Forelimb muscle (tissue), 1 donor: ENCODE data around the gene SPDEF. TPM values are rescaled to one million over a fixed set of nuclear protein-coding genes. Genes with fewer than 3 reads are reported as not detected.

Experiments
- DNase-seq: peaks from one replicate; pipeline ENCODE4 v3.0.0-alpha.2; 2013; ENCODE audit warnings: low read depth
- polyA plus RNA-seq: library from polyadenylated mRNA; unstranded; fragments of 120-200 nt; gene quantifications from one replicate; pipeline ENCODE4 v1.2.1, GENCODE V29; 2013; ENCODE audit not compliant: insufficient read length

Gene SPDEF
- 0.14 TPM for polyA plus RNA-seq

GRCh38 chr6:34556031-34556471, at the start of gene SPDEF:
Gene SPDEF (minus strand): TSS chr6:34556329. CDS start chr6:34544455, 11,874 bp downstream.
- DNase-seq: no peak

DNA sequence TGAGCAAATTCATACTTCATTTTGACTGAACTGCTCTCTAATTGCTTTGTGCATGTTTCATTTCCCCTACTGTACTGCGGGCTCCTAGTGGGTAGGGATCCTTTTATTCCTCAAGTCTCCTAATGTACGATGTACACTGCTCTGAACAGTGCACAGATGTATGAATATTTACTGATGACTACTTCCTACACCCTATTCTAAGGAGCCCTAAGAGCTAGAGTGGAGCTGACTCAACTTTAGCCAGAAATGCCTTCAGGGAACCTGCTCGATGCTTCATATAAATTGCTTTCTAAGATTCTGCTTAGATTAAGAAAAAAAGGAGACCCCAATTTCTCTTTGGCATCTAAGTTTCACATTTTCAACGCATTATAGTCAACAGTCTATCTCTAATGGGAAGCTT, 47.6 kb upstream of the SPDEF start:
- DNase-seq: no peak

DNA sequence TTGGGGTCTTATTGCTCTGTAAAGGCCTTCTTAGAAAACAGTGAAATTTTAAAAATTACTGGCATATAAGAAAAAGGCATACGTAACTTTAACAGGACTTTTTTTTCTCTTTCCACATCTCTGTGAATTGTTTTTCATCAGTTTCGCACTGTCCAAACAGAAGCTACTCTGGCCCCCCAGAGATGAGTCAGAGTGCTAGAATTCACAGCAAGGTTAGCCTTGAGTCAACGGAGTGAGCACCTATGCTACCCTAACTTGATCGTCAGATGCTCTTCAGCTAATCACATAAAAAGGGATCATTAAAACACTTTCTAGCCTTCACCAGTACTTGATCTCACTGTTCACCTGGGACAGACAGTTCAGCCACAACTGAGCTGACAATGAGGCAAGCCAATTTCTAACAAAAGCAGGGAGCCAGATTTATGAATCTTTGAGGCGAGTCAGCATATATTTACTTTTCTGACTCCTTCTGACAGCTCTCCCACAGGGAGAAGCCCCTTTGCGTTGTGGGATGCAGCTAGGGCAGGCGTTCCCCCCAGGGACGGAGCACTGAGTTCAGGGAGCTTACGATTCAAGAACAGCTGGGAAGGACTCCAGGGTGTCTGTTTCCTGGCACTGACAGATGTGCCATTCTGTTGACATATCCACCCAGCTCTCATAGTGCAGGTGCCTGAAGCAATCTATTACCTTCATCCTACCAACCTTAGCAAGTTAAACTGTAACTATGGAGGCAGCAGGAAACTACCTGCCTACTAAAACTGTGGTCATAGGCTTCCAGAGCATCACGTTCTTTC, 46.4 kb upstream of the SPDEF start:
- DNase-seq: no peak

DNA sequence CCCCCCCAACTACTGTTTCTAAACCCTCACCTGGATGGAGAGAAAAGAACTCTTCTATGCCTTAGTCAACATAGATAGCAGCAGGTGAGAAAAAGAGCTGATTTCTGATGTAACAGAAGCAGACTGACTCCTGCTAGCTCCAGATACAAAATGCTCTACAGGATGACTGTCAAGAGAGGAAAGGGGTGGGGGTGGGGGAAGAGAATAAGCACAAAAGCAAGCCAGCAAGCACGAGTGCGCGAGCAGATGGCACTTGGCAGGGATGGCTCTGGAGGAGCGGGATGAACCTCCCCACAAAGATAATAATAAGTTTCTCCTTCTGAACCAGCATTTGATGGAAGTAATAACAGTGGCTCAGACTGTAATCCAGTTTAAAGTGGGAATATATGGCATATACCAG, 45.6 kb upstream of the SPDEF start:
- DNase-seq: no peak

- no peak for DNase-seq
Measured at GRCh38 chr6:34600796-34601195, 44.7 kb upstream of the SPDEF start.

DNA sequence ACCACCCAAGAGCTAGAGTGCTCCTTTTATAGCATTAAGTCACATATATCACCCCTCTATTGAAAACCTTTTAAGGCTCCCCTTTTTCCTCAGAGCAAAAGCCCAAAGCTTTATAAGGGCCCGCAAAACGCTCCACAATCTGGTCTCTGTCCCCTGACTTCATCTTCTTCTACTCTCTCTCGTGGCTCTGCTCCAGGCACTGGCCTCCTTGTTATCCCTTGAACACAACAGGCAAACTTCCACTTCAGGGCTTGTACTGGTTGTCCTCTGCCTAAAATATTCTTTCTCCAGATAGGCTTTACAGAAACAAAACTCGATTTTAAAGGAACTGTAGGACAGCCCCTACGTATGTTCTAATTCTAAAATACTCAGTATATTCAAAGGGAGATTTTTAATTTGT, 44.0 kb upstream of the SPDEF start:
- DNase-seq: no peak

GRCh38 chr6:34598712-34599111, 42.6 kb upstream of the SPDEF start:
- no peak for DNase-seq

DNA sequence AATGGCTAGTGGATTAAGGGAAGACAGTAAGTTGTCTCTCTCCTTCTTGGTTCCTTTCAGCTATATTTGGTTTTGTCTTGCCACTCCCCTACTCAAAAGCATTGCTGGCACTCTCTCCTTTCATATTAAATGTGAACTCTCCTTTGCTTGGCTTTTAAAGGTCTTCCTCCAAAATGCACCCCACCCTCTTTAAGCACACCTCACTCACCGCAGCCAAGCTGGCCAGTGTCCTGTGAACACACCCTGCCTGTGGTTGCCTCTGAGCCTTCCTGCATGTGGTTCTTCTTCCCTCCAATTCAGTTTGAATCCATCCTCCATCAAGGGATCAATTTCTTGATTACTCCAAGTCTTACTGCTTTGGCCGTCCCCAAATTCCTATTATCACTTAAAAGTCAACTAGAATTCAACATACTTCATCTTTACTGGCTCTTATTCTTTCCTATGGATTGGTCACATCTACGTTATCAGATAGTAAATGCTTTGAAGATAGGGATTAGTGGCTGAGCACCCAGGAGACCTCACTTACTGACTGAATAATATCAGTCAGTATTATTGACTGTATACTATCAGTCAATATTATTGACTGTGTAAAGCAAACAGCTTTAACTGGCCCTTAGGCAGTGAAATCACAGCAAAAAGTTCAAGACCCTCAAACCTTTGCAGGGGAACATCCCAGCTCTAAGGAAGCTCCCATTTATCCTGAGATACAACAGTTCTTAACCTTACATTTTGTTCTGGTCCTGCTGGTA, 41.6 kb upstream of the SPDEF start:
- DNase-seq: no peak

DNA sequence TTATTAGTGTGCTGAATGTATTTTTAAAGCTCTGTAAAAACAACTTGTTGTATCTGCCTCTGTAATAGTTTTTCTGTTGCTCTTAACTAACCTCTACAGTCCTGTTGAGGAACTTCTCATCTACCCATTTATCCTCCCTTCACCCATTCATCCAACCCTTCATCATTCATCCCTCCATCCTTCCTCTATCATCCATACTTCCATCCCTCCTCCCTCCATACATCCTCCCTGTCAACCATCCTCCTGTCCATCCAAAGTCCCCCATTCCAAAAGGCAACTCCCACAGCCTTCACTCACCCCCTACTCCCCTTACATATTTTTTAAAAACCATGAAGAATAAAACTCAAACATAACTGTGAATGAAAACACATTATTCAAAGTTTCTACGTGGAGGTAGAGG, 40.7 kb upstream of the SPDEF start:
- no peak for DNase-seq

- no peak for DNase-seq
Measured at GRCh38 chr6:34595332-34596184, 39.4 kb upstream of the SPDEF start.

GRCh38 chr6:34593701-34594100, 37.6 kb upstream of the SPDEF start:
- DNase-seq: no peak

DNA sequence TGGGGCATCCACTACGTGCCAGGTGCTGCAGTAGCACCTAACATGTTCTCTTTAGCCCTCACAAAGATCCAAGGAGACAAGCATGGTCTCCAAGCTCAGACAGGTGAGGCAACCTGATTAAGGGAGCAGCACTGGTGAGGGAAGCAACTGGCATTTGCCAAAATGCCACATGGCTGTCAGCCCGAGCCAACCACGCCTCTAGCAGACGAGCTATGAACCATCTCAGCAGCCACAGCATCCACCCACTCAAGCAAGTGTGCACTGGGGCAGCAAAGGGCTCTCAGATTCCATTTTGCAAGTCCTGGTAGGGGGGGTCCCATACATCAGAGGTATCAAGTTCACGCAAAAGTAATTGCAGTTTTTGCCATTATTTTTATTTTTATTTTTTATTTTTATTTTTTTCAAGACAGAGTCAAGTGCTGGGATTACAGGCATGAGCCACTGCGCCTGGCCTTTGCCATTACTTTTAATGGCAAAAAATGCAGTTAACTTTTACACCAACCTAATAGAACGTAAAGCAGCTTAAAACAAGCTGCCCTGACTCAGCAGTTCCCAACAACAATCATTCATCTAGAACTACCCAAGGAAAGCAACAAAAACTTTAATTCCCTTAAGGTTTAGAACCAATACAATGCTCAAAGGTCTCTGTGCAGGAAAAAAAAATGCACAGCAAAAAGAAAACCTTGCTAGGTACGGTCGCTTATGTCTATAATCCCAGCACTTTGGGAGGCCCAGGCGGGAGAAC, 36.3 kb upstream of the SPDEF start:
- DNase-seq: no peak

GRCh38 chr6:34589691-34590090, 33.6 kb upstream of the SPDEF start:
- no peak for DNase-seq

DNA sequence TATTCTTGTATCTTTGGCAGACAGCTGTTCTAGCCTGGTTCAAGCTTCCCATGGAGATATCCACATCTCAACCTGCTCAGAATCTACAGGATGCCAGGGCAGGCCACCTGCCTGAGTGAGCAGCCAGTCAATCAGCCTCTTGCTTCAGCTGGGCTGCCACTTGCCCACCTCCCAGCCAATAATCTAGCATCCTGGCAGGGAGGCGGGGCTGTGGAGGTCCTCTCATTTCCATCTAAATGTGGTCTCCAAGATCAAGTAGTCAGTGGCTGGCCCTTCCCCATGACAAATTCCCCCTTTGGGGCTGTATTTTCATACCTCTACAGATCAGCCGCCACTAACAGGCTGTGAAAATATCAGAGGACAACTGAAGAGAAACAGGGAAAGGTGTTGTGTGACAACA, 33.0 kb upstream of the SPDEF start:
- DNase-seq: no peak

GRCh38 chr6:34587851-34588250, 31.7 kb upstream of the SPDEF start:
- DNase-seq: no peak

DNA sequence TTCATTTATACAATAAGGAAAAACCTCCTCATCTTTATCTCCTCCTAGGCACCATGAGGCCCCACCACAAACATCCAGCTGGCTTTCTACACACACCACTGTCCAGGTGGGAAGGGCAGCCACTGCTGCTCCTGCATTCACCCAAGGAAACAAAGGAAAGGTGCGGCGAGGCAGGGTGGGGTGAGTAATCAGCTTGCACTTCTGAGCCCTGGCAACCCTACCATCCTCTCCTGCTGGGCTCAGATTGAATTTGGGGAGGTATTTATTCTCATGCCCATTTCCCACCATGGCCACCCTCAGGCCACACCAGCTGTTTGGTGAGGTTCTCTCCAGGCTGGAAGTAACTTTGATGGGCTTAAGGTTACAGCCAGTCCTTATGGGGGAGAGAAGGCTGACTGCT, 31.2 kb upstream of the SPDEF start:
- DNase-seq: no peak

DNA sequence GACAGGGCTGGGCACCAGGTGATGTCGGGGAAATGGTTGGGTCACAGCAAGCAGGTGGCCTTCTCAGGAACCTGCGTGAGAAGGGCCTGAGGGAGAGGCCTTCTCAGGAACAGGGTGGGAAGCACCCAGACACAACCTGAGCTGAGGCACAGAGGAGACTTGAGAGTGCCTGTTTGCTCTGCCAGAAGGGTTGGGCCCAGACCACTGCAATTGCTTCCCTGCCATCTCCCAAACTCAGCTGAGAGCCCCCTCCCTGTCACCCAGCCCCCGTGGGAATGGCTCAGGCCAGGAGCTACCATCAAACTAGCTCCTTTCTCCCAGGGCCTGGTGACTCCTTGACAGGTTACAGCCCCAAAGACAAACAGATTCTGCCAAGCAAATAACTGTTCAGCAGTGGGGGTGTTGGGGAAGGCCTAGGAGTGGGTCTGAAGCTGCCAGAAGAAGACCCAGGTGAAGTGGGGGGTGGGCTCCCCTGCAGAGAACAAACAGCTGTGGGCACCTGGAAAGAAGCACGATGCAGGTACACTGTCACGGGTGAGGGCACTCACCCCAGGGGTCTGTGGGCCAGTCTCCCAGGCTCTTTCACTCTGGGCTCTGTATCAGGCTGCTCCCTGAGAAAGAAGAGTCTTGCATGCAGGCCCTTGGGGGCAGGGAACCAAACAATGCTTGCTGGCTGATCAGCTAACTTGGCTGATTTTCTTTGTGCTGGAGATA, 30.4 kb upstream of the SPDEF start:
- DNase-seq: no peak

DNA sequence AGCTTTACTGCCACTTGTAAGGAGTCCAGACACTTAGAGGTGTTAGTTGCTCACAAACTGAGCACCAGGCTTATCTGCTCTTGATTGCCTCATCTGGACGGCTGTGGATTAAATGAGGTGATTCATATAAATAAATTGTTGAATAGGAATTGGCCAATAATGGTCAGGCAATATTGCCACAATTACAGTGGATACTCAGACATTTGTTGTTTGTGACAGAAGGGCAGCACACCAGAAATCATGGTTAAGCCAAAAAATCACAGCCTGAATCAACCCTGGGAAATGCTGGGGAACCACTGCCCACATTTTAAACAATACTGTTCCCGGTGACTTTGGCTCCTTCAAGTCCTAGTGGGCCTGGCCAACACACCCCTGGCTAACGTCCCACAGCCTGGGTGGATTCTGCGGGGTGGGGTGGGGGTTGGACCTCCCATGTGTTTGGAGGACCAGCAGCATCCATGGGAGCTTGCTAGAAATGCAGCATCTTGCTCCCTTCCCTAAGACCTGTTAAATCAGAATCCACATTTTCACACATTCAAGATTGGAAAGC, 29.5 kb upstream of the SPDEF start:
- DNase-seq: no peak

DNA sequence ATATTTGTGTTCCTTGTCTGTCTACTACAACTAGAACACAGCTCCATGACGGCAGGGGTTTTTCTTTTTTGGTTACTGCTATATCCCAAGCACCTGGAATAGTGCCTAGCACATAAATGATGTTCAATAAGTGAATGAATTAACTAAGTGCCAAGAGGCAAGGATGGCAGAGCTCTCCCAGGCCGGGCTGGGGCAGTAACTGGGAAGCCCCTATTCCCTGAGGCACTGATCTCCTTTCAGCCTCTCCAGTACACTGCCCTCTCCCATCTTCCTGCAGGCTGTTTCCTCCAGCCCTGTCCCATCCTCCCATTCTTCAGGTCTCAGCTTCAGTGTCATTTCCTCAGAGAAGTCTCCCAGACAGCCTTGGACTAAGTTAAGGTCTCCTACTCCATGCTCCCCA, 29.0 kb upstream of the SPDEF start:
- DNase-seq: no peak

- no peak for DNase-seq
Measured at GRCh38 chr6:34584694-34585093, 28.6 kb upstream of the SPDEF start.
